GM19193 (cell line): ENCODE measurements around the gene COA1.

Source experiments
- POLR2A ChIP-seq: IDR thresholded peaks from 4 replicates; pipeline ENCODE4 v1.6.1; 2011; ENCODE audit not compliant: insufficient read depth, insufficient read length; ENCODE audit errors: extremely low read depth

COA1 gene

GRCh38 chr7:43701500-43701854 lies 27.8 kb downstream of the COA1 start:
- no peak for TF ChIP-seq POLR2A

- no peak for TF ChIP-seq POLR2A
Observed at GRCh38 chr7:43700646-43701499, 28.4 kb downstream of the COA1 start.

GRCh38 chr7:43700059-43700501 lies 29.2 kb downstream of the COA1 start:
- no peak for TF ChIP-seq POLR2A

GRCh38 chr7:43698460-43699255 lies 30.7 kb downstream of the COA1 start:
- no peak for TF ChIP-seq POLR2A

- TF ChIP-seq POLR2A = no peak
Observed at GRCh38 chr7:43697690-43698089, 31.6 kb downstream of the COA1 start.

- TF ChIP-seq POLR2A = no peak
Observed at GRCh38 chr7:43695365-43695764, 34.0 kb downstream of the COA1 start.

- no peak for TF ChIP-seq POLR2A
Observed at GRCh38 chr7:43694399-43694748, 34.9 kb downstream of the COA1 start.

GRCh38 chr7:43693687-43694398 lies 35.5 kb downstream of the COA1 start:
- TF ChIP-seq POLR2A = no peak

- TF ChIP-seq POLR2A = no peak
Observed at GRCh38 chr7:43692582-43693373, 36.5 kb downstream of the COA1 start.

GRCh38 chr7:43691611-43692010 lies 37.7 kb downstream of the COA1 start:
- no peak for TF ChIP-seq POLR2A

GRCh38 chr7:43689115-43689514 lies 40.2 kb downstream of the COA1 start:
- TF ChIP-seq POLR2A = no peak

GRCh38 chr7:43686991-43687390 lies 42.3 kb downstream of the COA1 start:
- no peak for TF ChIP-seq POLR2A

- TF ChIP-seq POLR2A = no peak
Observed at GRCh38 chr7:43680736-43681135, 48.6 kb downstream of the COA1 start.

GRCh38 chr7:43679210-43680068 lies 49.9 kb downstream of the COA1 start:
- TF ChIP-seq POLR2A = no peak

GRCh38 chr7:43678315-43678714 lies 51.0 kb downstream of the COA1 start:
- no peak for TF ChIP-seq POLR2A

GRCh38 chr7:43677864-43678263 lies 51.5 kb downstream of the COA1 start:
- TF ChIP-seq POLR2A = no peak
